Astrocyte of the cerebellum (primary cell): ENCODE measurements around the gene TGFBR3L.
"Not testable (repeated sequence)": the region's sequence is repeated elsewhere in the genome, so short reads cannot be mapped to it uniquely, and the experiment has no call there.

Experiments used
- DNase-seq: peaks from one replicate; pipeline ENCODE4 v3.0.0-alpha.2; 2011; ENCODE audit warnings: low read depth
- H3K4me3 ChIP-seq: 2 replicates; pipeline ENCODE4 v1.5.1; 2011; ENCODE audit warnings: mild to moderate bottlenecking, low read depth, low read length, moderate library complexity
- CTCF ChIP-seq: IDR thresholded peaks from 2 replicates; pipeline ENCODE4 v1.5.1; 2012; ENCODE audit warnings: low read length, low read depth, moderate library complexity, mild to moderate bottlenecking; ENCODE audit errors: missing control alignments
- in situ Hi-C: cut with HindIII; loops from 2 replicates; pipeline ENCODE4 v1.10.0; 2017; ENCODE audit warnings: low sequenced_read_pairs

TGFBR3L gene

DNA sequence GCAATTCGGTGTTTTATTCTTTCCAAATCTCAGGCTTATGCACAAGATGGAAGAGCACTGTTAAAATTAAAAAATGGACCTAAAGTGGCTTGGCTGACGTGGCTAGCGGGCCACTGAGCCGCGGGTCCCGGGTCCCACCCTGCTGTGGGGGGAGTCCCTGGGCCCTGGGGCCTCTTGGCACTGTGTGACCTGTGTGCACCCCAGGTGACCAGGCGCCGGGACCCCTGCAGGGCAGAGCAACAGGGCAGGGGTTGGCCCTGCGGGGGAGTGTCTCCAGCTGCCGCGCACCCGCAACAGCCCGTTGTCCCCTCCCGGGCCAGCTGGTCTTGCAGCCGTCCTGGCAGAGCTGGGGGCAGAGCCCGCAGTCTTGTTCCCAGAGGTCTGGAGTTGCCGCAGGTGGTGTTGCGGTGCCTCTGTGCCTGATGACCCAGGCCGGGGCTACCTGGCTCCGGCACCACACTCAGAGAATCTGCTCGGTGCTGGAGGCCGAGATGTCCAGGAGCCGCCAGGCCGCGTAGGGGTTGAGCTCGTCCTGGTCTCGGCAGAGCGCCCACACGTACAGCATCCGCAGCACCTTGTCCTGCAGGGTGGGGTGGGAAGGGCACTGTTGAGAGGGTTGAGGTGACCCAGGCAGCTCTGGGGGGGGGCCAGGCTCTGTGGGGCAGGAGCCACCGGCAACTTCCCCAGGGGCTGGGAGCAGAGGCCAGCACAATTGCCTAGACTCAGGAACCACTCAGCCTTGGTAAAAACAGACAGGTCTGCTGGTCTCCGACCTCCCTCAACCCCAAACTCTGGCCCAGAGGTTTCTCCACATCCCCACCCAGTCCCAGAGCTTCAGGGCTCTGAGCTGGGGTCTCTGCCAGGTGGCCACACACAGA, 12.3 kb downstream of the TGFBR3L start:
- TF ChIP-seq CTCF, result no peak
- DNase-seq, result no peak
- in situ Hi-C loops, result no loop called here
- H3K4me3 ChIP-seq, result no peak overlapping the region

- H3K4me3 ChIP-seq, result no peak overlapping the region
- TF ChIP-seq CTCF, result no peak
- in situ Hi-C loops, result no loop called here
- no peak for DNase-seq
Measured at GRCh38 chr19:7927605-7928333, 13.1 kb downstream of the TGFBR3L start.

- in situ Hi-C loops, result no loop called here
- DNase-seq, result no peak
- H3K4me3 ChIP-seq, result no peak overlapping the region
- no peak for TF ChIP-seq CTCF
Measured at GRCh38 chr19:7928334-7928706, 13.7 kb downstream of the TGFBR3L start.

- H3K4me3 ChIP-seq, result no peak overlapping the region
- DNase-seq, result peak; percentile 76
- in situ Hi-C loops, result no loop called here
Measured at GRCh38 chr19:7928741-7929701, 14.4 kb downstream of the TGFBR3L start.

GRCh38 chr19:7930030-7930429, 15.4 kb downstream of the TGFBR3L start:
- DNase-seq, in situ Hi-C loops: not testable (repeated sequence)

More at GRCh38 chr19:7928741-7929701, 14.4 kb downstream of the TGFBR3L start:
- TF ChIP-seq CTCF, result peak; percentile 54

DNA sequence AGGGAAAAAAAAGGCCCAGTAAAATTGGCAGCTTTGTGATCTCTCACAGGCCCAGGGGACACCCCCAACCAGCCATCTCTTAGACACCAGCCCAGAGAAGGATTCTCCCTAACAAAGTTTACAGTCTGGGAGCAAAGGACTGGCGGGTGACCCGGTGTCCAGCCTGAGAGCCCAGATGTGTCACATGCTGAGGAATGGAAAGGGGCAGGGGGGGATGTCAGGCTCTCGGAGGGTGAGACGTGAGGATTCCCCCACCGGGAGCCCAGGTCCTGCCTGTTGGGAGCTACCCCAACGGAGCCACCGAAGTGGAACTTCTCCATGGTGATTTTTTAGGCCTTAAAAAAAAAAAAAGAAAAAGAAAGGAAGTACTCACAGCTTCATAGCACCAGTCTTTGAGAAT, 16.1 kb downstream of the TGFBR3L start:
- no peak for TF ChIP-seq CTCF
- DNase-seq, result no peak
- in situ Hi-C loops, result no loop called here
- no peak overlapping the region for H3K4me3 ChIP-seq

More at GRCh38 chr19:7930030-7930429, 15.4 kb downstream of the TGFBR3L start:
- not testable (repeated sequence) for H3K4me3 ChIP-seq
